H9 (cell line): ENCODE data around the gene PDZD2. TPM values are rescaled to one million over a fixed set of nuclear protein-coding genes. Genes with fewer than 3 reads are reported as not detected.
A peak's percentile ranks its signal among the peaks of the same experiment; 100 is the strongest.

ENCODE experiments used
- DNase-seq: peaks from one replicate; pipeline ENCODE4 v3.0.0-alpha.2; 2017
- H2AFZ ChIP-seq: one replicate; pipeline ENCODE4 v1.6.1; 2013; ENCODE audit warnings: mild to moderate bottlenecking, low read length, control low read depth, moderate library complexity
- H2AK5ac ChIP-seq: 2 replicates; pipeline ENCODE4 v1.6.1; 2013; ENCODE audit warnings: low read length, control low read depth, mixed read lengths; ENCODE audit not compliant: insufficient read length
- H2BK120ac ChIP-seq: one replicate; pipeline ENCODE4 v1.6.1; 2013; ENCODE audit warnings: low read depth, mild to moderate bottlenecking, low read length, control low read depth, inconsistent platforms; ENCODE audit not compliant: poor library complexity, severe bottlenecking
- H2BK12ac ChIP-seq: 2 replicates; pipeline ENCODE4 v1.6.1; 2013; ENCODE audit warnings: low read length, control low read depth, mixed read lengths, low read depth; ENCODE audit not compliant: insufficient read length
- H2BK15ac ChIP-seq: 2 replicates; pipeline ENCODE4 v1.6.1; 2013; ENCODE audit warnings: low read depth, low read length, control low read depth
- H2BK20ac ChIP-seq: one replicate; pipeline ENCODE4 v1.6.1; 2013; ENCODE audit warnings: low read depth, mild to moderate bottlenecking, low read length, control low read depth, inconsistent platforms; ENCODE audit not compliant: poor library complexity, severe bottlenecking
- H2BK5ac ChIP-seq: 2 replicates; pipeline ENCODE4 v1.6.1; 2013; ENCODE audit warnings: low read length, control low read depth, mixed read lengths; ENCODE audit not compliant: insufficient read length
- H3K14ac ChIP-seq: 2 replicates; pipeline ENCODE4 v1.6.1; 2013; ENCODE audit warnings: low read length, control low read depth; ENCODE audit not compliant: insufficient read depth
- H3K18ac ChIP-seq: 2 replicates; pipeline ENCODE4 v1.6.1; 2013; ENCODE audit warnings: low read depth, mild to moderate bottlenecking, mixed read lengths, low read length, control low read depth; ENCODE audit not compliant: insufficient read length
- H3K23ac ChIP-seq: 2 replicates; pipeline ENCODE4 v1.6.1; 2013; ENCODE audit warnings: low read length, control low read depth, mixed read lengths, low read depth; ENCODE audit not compliant: insufficient read length
- H3K23me2 ChIP-seq: 2 replicates; pipeline ENCODE4 v1.6.1; 2013; ENCODE audit warnings: low read depth, mild to moderate bottlenecking, mixed read lengths, low read length, control low read depth; ENCODE audit not compliant: insufficient read length, poor library complexity, severe bottlenecking
- H3K27ac ChIP-seq: 2 replicates; pipeline ENCODE4 v1.5.1; 2013; ENCODE audit warnings: low read length, control low read depth, mixed read lengths, low read depth; ENCODE audit not compliant: insufficient read length
- H3K27me3 ChIP-seq: 2 replicates; pipeline ENCODE4 v1.6.1; 2013; ENCODE audit warnings: low read length, control low read depth, inconsistent platforms; ENCODE audit not compliant: insufficient read depth
- H3K4ac ChIP-seq: 2 replicates; pipeline ENCODE4 v1.6.1; 2013; ENCODE audit warnings: low read depth, mild to moderate bottlenecking, control low read depth, inconsistent platforms, low read length, moderate library complexity
- H3K4me1 ChIP-seq: 2 replicates; pipeline ENCODE4 v1.6.1; 2013; ENCODE audit warnings: low read length, control low read depth, inconsistent platforms; ENCODE audit not compliant: insufficient read depth
- H3K4me2 ChIP-seq: 2 replicates; pipeline ENCODE4 v1.6.1; 2013; ENCODE audit warnings: low read length, control low read depth, mixed read lengths; ENCODE audit not compliant: insufficient read length, insufficient read depth
- H3K56ac ChIP-seq: 2 replicates; pipeline ENCODE4 v1.6.1; 2013; ENCODE audit warnings: low read depth, mild to moderate bottlenecking, mixed read lengths, low read length, control low read depth; ENCODE audit not compliant: insufficient read length
- H3K79me1 ChIP-seq: 2 replicates; pipeline ENCODE4 v1.6.1; 2013; ENCODE audit warnings: low read depth, mild to moderate bottlenecking, moderate library complexity, low read length, control low read depth, inconsistent platforms; ENCODE audit not compliant: insufficient read depth, poor library complexity, severe bottlenecking
- H3K79me2 ChIP-seq: 2 replicates; pipeline ENCODE4 v1.6.1; 2013; ENCODE audit warnings: low read length, control low read depth, inconsistent platforms; ENCODE audit not compliant: insufficient read depth
- H3K9ac ChIP-seq: 2 replicates; pipeline ENCODE4 v1.6.1; 2013; ENCODE audit warnings: low read length, control low read depth, mixed read lengths; ENCODE audit not compliant: insufficient read length; ENCODE audit errors: extremely low read depth
- H3K9me3 ChIP-seq: one replicate; pipeline ENCODE4 v1.6.1; 2013; ENCODE audit warnings: low read depth, low read length, inconsistent platforms; ENCODE audit not compliant: control insufficient read depth
- H3T11ph ChIP-seq: one replicate; pipeline ENCODE4 v1.6.1; 2013; ENCODE audit warnings: mild to moderate bottlenecking, low read length, control low read depth, inconsistent platforms
- H4K20me1 ChIP-seq: one replicate; pipeline ENCODE4 v1.6.1; 2013; ENCODE audit not compliant: control insufficient read depth, insufficient read length, insufficient read depth
- H4K5ac ChIP-seq: 2 replicates; pipeline ENCODE4 v1.6.1; 2013; ENCODE audit warnings: low read depth, mild to moderate bottlenecking, mixed read lengths, low read length, control low read depth; ENCODE audit not compliant: insufficient read length
- H4K8ac ChIP-seq: replicated peaks from 2 replicates; pipeline ENCODE4 v1.6.1; 2013; ENCODE audit warnings: low read length, control low read depth, mixed read lengths, low read depth; ENCODE audit not compliant: insufficient read length
- H4K91ac ChIP-seq: 2 replicates; pipeline ENCODE4 v1.6.1; 2013; ENCODE audit warnings: low read depth, mild to moderate bottlenecking, moderate library complexity, mixed read lengths, low read length, control low read depth; ENCODE audit not compliant: insufficient read length
- H3K27ac Mint-ChIP-seq, 3 experiments: 2 replicates in 2 of 3; 3 replicates in 1 of 3; pipeline ENCODE4 v1.8.0; 2020 to 2021; ENCODE audit warnings: mixed read lengths in 3 of 3, mild to moderate bottlenecking in 1 of 3, moderate library complexity in 1 of 3
- H3K27me3 Mint-ChIP-seq: 2 replicates; pipeline ENCODE4 v1.8.0; 2021; ENCODE audit warnings: low read depth, mild to moderate bottlenecking, moderate library complexity, mixed read lengths
- H3K36me3 Mint-ChIP-seq, 3 experiments: 2 replicates in 2 of 3; 3 replicates in 1 of 3; pipeline ENCODE4 v1.8.0; 2020 to 2021; ENCODE audit warnings: low read depth in 3 of 3, mixed read lengths in 3 of 3; ENCODE audit not compliant: insufficient read depth in 1 of 3
- H3K4me1 Mint-ChIP-seq, 2 experiments: 2 replicates each; pipeline ENCODE4 v1.8.0; 2020; ENCODE audit warnings: mixed read lengths in 2 of 2
- H3K4me3 Mint-ChIP-seq, 2 experiments: 2 replicates in 1 of 2; 3 replicates in 1 of 2; pipeline ENCODE4 v1.8.0; 2020 to 2021; ENCODE audit warnings: mild to moderate bottlenecking in 2 of 2, mixed read lengths in 2 of 2, moderate library complexity in 1 of 2
- H3K9me3 Mint-ChIP-seq, 2 experiments: 2 replicates in 1 of 2; 3 replicates in 1 of 2; pipeline ENCODE4 v1.8.0; 2020; ENCODE audit warnings: mild to moderate bottlenecking in 2 of 2, mixed read lengths in 2 of 2, moderate library complexity in 1 of 2
- CTCF ChIP-seq: fragments of 200-600 bp; sonication (generic); conservative IDR thresholded peaks from 3 replicates; pipeline ENCODE4 v1.8.0; 2021; ENCODE audit warnings: antibody characterized with exemption, mild to moderate bottlenecking
- WGBS: extraction: QIAGEN DNeasy Blood & Tissue Kit; methylation state at CpG from one replicate; pipeline ENCODE4 v1.1.7; 2013; ENCODE audit warnings: missing lambda C conversion rate, low lambda C conversion rate, mixed read lengths; ENCODE audit not compliant: insufficient read length; ENCODE audit errors: extremely low coverage; 5-methylcytosine and 5-hydroxymethylcytosine counted together
- total RNA-seq: library from RNA; stranded (reverse); gene quantifications from 2 replicates; pipeline ENCODE4 v1.2.1, GENCODE V29; 2021

Gene PDZD2
- total RNA-seq, 1 experiment from 2014 or later = 9.9 TPM

- Mint-ChIP-seq H3K4me1 (peaks cover 10 to 20% of the 10 kb centered on the region in 2 experiments), H3K27ac (peak overlapping the region in 2 of 3 experiments; percentile 1 to 48; a peak in 3 of 7 replicates)
- 0 out of 3 replicates have a peak, but pooled peaks have one; percentile 7 for TF ChIP-seq CTCF
These were observed 369.8 kb downstream of the PDZD2 start for GRCh38 chr5:32008746-32009145.

More at GRCh38 chr5:32008746-32009145, 369.8 kb downstream of the PDZD2 start:
- no peak overlapping the region for H3K18ac ChIP-seq
- H3K27me3 Mint-ChIP-seq = no peaks in the 10 kb centered on the region
- no peak overlapping the region for H3K56ac ChIP-seq
- H3K4me2 ChIP-seq = no peak overlapping the region
- no peak overlapping the region for H4K91ac ChIP-seq
- DNase-seq = no peak
- H2BK15ac ChIP-seq = no peak overlapping the region
- no peaks in the 10 kb centered on the region for H3K79me1 ChIP-seq
- no peaks in the 10 kb centered on the region for H3K9me3 Mint-ChIP-seq
- H3T11ph ChIP-seq = no peak overlapping the region
- no peaks in the 10 kb centered on the region for H3K9me3 ChIP-seq
- H3K27ac ChIP-seq = no peak overlapping the region
- H2AK5ac ChIP-seq = no peak overlapping the region
- WGBS = no CpG with 5 or more reads among the region's 9 CpGs
- H4K5ac ChIP-seq = no peak overlapping the region
- H2AFZ ChIP-seq = no peak overlapping the region
- no peaks in the 10 kb centered on the region for H4K20me1 ChIP-seq
- no peak overlapping the region for H2BK12ac ChIP-seq
- H3K23me2 ChIP-seq = no peaks in the 10 kb centered on the region
- no peaks in the 10 kb centered on the region; the same call in 1 of the 2 replicates for H3K4me1 ChIP-seq
- no peak overlapping the region for H3K4ac ChIP-seq
- H3K14ac ChIP-seq = no peak overlapping the region
- no peak overlapping the region for H4K8ac ChIP-seq
- peaks cover 0 to 2% (median 0%) of the 10 kb centered on the region in 3 experiments; a peak in 2 of 7 replicates for H3K36me3 Mint-ChIP-seq
- H3K4me3 Mint-ChIP-seq = no peak overlapping the region
- no peaks in the 10 kb centered on the region for H3K27me3 ChIP-seq
- H2BK5ac ChIP-seq = no peak overlapping the region
- no peak overlapping the region for H2BK120ac ChIP-seq
- no peak overlapping the region for H2BK20ac ChIP-seq
- H3K9ac ChIP-seq = no peak overlapping the region
- no peaks in the 10 kb centered on the region for H3K79me2 ChIP-seq
- H3K23ac ChIP-seq = no peak overlapping the region
